Skin of body (tissue), 2 donors: ENCODE data around the gene HSFX4. TPM values are rescaled to one million over a fixed set of nuclear protein-coding genes. Genes with fewer than 3 reads are reported as not detected.
"Not testable (repeated sequence)": the region's sequence is repeated elsewhere in the genome, so short reads cannot be mapped to it uniquely, and the experiment has no call there.

ENCODE experiments used
- DNase-seq: peaks from one replicate; lab custom pipeline; 2025; lab: John Stamatoyannopoulos, UW
- total RNA-seq: library from RNA; depleted of rRNA; stranded (reverse); fragments of >200 nt; gene quantifications from one replicate; pipeline ENCODE4 v1.2.3, GENCODE V29; 2014

The HSFX4 gene
- not detected for total RNA-seq

- DNase-seq: not testable (repeated sequence)
Measured at GRCh38 chrX:149929400-149929799, at the start of gene HSFX4. Gene HSFX4, plus strand, starts transcription at chrX:149929573. Its CDS starts 72 bp downstream, at chrX:149929645.

GRCh38 chrX:149881081-149881711 lies 48.2 kb upstream of the HSFX4 start, which contains the start of gene MAGEA8:
Gene MAGEA8, plus strand, starts transcription at chrX:149881183. Its CDS starts 3,090 bp downstream, at chrX:149884273.
- no peak for DNase-seq

GRCh38 chrX:149890828-149891227 lies 38.5 kb upstream of the HSFX4 start:
- DNase-seq: not testable (repeated sequence)

GRCh38 chrX:149898554-149898953 lies 30.8 kb upstream of the HSFX4 start:
- no peak for DNase-seq

GRCh38 chrX:149903889-149904748 lies 25.3 kb upstream of the HSFX4 start:
- DNase-seq: no peak

GRCh38 chrX:149908308-149908707 lies 21.1 kb upstream of the HSFX4 start:
- DNase-seq: no peak

- no peak for DNase-seq
Measured at GRCh38 chrX:149908727-149909126, 20.6 kb upstream of the HSFX4 start.

GRCh38 chrX:149909324-149910177 lies 19.8 kb upstream of the HSFX4 start:
- DNase-seq: no peak

- DNase-seq: no peak
Measured at GRCh38 chrX:149910178-149910695, 19.1 kb upstream of the HSFX4 start.

GRCh38 chrX:149916745-149917392 lies 12.5 kb upstream of the HSFX4 start:
- no peak for DNase-seq

- not testable (repeated sequence) for DNase-seq
Measured at GRCh38 chrX:149923836-149924235, 5.5 kb upstream of the HSFX4 start.

- not testable (repeated sequence) for DNase-seq
Measured at GRCh38 chrX:149924434-149924833, 4.9 kb upstream of the HSFX4 start.

- DNase-seq: not testable (repeated sequence)
Measured at GRCh38 chrX:149927245-149927963, 2.0 kb upstream of the HSFX4 start.

GRCh38 chrX:149927964-149928258 lies 1.5 kb upstream of the HSFX4 start:
- DNase-seq: not testable (repeated sequence)

GRCh38 chrX:149928635-149929034 lies 738 bp upstream of the HSFX4 start:
- DNase-seq: not testable (repeated sequence)

- not testable (repeated sequence) for DNase-seq
Measured at GRCh38 chrX:149931355-149931754, 2.0 kb downstream of the HSFX4 start.

- DNase-seq: not testable (repeated sequence)
Measured at GRCh38 chrX:149932150-149932549, 2.8 kb downstream of the HSFX4 start.

- not testable (repeated sequence) for DNase-seq
Measured at GRCh38 chrX:149932970-149933369, 3.6 kb downstream of the HSFX4 start.

GRCh38 chrX:149933547-149933946 lies 4.2 kb downstream of the HSFX4 start:
- DNase-seq: not testable (repeated sequence)

- DNase-seq: not testable (repeated sequence)
Measured at GRCh38 chrX:149937328-149937727, 8.0 kb downstream of the HSFX4 start.
